Endothelial cell of umbilical vein (primary cell): ENCODE measurements around the gene OSBPL9. TPM values are rescaled to one million over a fixed set of nuclear protein-coding genes. Genes with fewer than 3 reads are reported as not detected.

Experiments
- BruUV-seq: library from RNA; stranded (reverse); fragments of 400-500 nt; replicated peaks from 2 replicates; lab custom pipeline; 2021; lab: Mats Ljungman, UMichigan
- CTCF ChIA-PET: fragments of 300-600, 350-600 bp; sonication (Branson Sonifier 250); formaldehyde crosslinking; loops from one replicate; lab custom pipeline; 2021; ENCODE audit warnings: antibody characterized with exemption, inconsistent platforms; lab: Charles Lee
- POLR2A ChIA-PET: fragments of 300-600, 350-600 bp; sonication (Branson Sonifier 250); formaldehyde crosslinking; loops from one replicate; lab custom pipeline; 2021; ENCODE audit warnings: antibody characterized with exemption, inconsistent platforms; lab: Charles Lee
- DNase-seq: peaks from one replicate; pipeline ENCODE4 v3.0.0-alpha.2; 2011; ENCODE audit warnings: low read depth, low spot score
- FAIRE-seq: peaks from 2 replicates; lab custom pipeline; 2011; peaks lifted over from hg19 to GRCh38; lab: Jason Lieb, UNC
- H2AFZ ChIP-seq: 2 replicates; pipeline ENCODE4 v1.6.0; 2012; ENCODE audit warnings: low read depth, low read length, control low read depth, inconsistent platforms
- H3K27ac ChIP-seq: 2 replicates; pipeline ENCODE4 v1.5.1; 2011; ENCODE audit warnings: low read depth, mild to moderate bottlenecking, control low read depth, low read length, moderate library complexity; ENCODE audit not compliant: insufficient read depth
- H3K27me3 ChIP-seq, 2 experiments: 2 replicates each; pipeline versions ENCODE4 v1.6.0 to v1.6.1; 2011; ENCODE audit warnings: low read length in 2 of 2, mixed read lengths in 1 of 2; ENCODE audit not compliant: control insufficient read depth in 2 of 2, insufficient read depth in 2 of 2
- H3K36me3 ChIP-seq, 2 experiments: 2 replicates in 1 of 2; 3 replicates in 1 of 2; pipeline ENCODE4 v1.5.1; 2011; ENCODE audit warnings: low read length in 2 of 2, mild to moderate bottlenecking in 1 of 2, moderate library complexity in 1 of 2; ENCODE audit not compliant: control insufficient read depth in 2 of 2, insufficient read depth in 2 of 2; ENCODE audit errors: extremely low read depth in 1 of 2
- H3K4me1 ChIP-seq: 3 replicates; pipeline ENCODE4 v1.5.1; 2011; ENCODE audit warnings: mild to moderate bottlenecking, low read length; ENCODE audit not compliant: control insufficient read depth, insufficient read depth; ENCODE audit errors: extremely low read depth
- H3K4me2 ChIP-seq: 2 replicates; pipeline ENCODE4 v1.6.1; 2011; ENCODE audit warnings: low read length, control low read depth, mixed read lengths; ENCODE audit not compliant: insufficient read depth
- H3K4me3 ChIP-seq, 3 experiments: fragments of 200-600 bp in 1 of 3; sonication (generic), shearing (Covaris generic) in 1 of 3; replicated peaks in 1 of 3; 2 replicates each; pipeline ENCODE4 v1.5.1; 2011 to 2016; ENCODE audit warnings: control low read depth in 3 of 3, low read length in 3 of 3, mild to moderate bottlenecking in 2 of 3, inconsistent platforms in 1 of 3, low read depth in 1 of 3, moderate library complexity in 1 of 3; ENCODE audit not compliant: insufficient read depth in 1 of 3
- H3K79me2 ChIP-seq: 2 replicates; pipeline ENCODE4 v1.6.0; 2012; ENCODE audit warnings: low read length, inconsistent platforms; ENCODE audit not compliant: control insufficient read depth, insufficient read depth
- H3K9ac ChIP-seq: replicated peaks from 2 replicates; pipeline ENCODE3; 2011; ENCODE audit warnings: low read length, control low read depth; ENCODE audit not compliant: insufficient read depth; ENCODE audit errors: extremely low read depth
- H3K9me1 ChIP-seq: replicated peaks from 3 replicates; pipeline ENCODE4 v1.6.0; 2011; ENCODE audit warnings: mild to moderate bottlenecking, low read length; ENCODE audit not compliant: control insufficient read depth, insufficient read depth; ENCODE audit errors: extremely low read depth
- H3K9me3 ChIP-seq: replicated peaks from 2 replicates; pipeline ENCODE4 v1.5.1; 2012; ENCODE audit warnings: low read length, inconsistent platforms; ENCODE audit not compliant: control insufficient read depth, insufficient read depth
- H4K20me1 ChIP-seq: replicated peaks from 2 replicates; pipeline ENCODE3; 2011; ENCODE audit warnings: mild to moderate bottlenecking, low read length; ENCODE audit not compliant: control insufficient read depth, insufficient read depth; ENCODE audit errors: extremely low read depth
- EZH2 ChIP-seq: IDR thresholded peaks from 2 replicates; pipeline ENCODE4 v1.6.1; 2012; ENCODE audit warnings: borderline replicate concordance, low read depth, mild to moderate bottlenecking, moderate library complexity, low read length, inconsistent platforms; ENCODE audit not compliant: severe bottlenecking
- FOS ChIP-seq: IDR thresholded peaks from 2 replicates; pipeline ENCODE4 v1.6.1; 2011; ENCODE audit warnings: mild to moderate bottlenecking, low read length, moderate library complexity, borderline replicate concordance; ENCODE audit not compliant: insufficient read depth
- GATA2 ChIP-seq: IDR thresholded peaks from 2 replicates; pipeline ENCODE4 v1.7.0; 2011; ENCODE audit warnings: low read depth, mild to moderate bottlenecking, moderate library complexity, mixed read lengths, low read length; ENCODE audit not compliant: insufficient read length, insufficient read depth
- JUN ChIP-seq: IDR thresholded peaks from 2 replicates; pipeline ENCODE4 v1.6.1; 2011; ENCODE audit warnings: borderline replicate concordance, low read depth; ENCODE audit not compliant: insufficient read length, insufficient read depth
- MYC ChIP-seq: IDR thresholded peaks from one replicate; pipeline ENCODE4 v1.6.1; 2011; ENCODE audit warnings: mild to moderate bottlenecking, low read depth, low read length
- POLR2A ChIP-seq: IDR thresholded peaks from 2 replicates; pipeline ENCODE4 v1.6.1; 2012; ENCODE audit warnings: low read depth, mild to moderate bottlenecking, control low read depth, low read length
- POLR2AphosphoS5 ChIP-seq: IDR thresholded peaks from 2 replicates; pipeline ENCODE4 v1.6.1; 2012; ENCODE audit warnings: low read depth, mild to moderate bottlenecking, control low read depth, low read length, moderate library complexity; ENCODE audit not compliant: insufficient read depth
- dilution Hi-C: fragments of 300-500 bp; cut with MboI; formaldehyde crosslinking; loops from one replicate; pipeline ENCODE4 v1.15.0; 2019; ENCODE audit warnings: low sequenced_read_pairs; ENCODE audit not compliant: extremely low pct_ligation_motif_present
- intact Hi-C: fragments of 100-400 bp; cut with micrococcal nuclease; formaldehyde crosslinking; loops from one replicate; pipeline ENCODE4 v1.10.0; 2022
- polyA plus RNA-seq, 4 experiments: library from polyadenylated mRNA; depleted of rRNA in 3 of 4; stranded (reverse) in 3 of 4; unstranded in 1 of 4; fragments of >200 nt; gene quantifications; 2 replicates each; pipeline versions ENCODE4 v1.2.1 to v1.2.3, GENCODE V29; 2011 to 2012; ENCODE audit warnings: missing spikeins in 1 of 4
- total RNA-seq: library from RNA; stranded (reverse); gene quantifications from 2 replicates; pipeline ENCODE4 v1.2.3, GENCODE V29; 2021
- TF ChIP-seq, protein P1 (sequence below): IDR thresholded peaks from 2 replicates; pipeline ENCODE4 v1.6.1; 2011; ENCODE audit not compliant: insufficient read depth, insufficient read length
- TF ChIP-seq, protein P2 (sequence below), 2 donors: IDR thresholded peaks; 1 replicate in 1 of 2; 2 replicates in 1 of 2; pipeline ENCODE4 v1.5.1; 2011; ENCODE audit warnings: low read length in 2 of 2, mild to moderate bottlenecking in 2 of 2, moderate library complexity in 2 of 2, control low read depth in 1 of 2, inconsistent platforms in 1 of 2, low read depth in 1 of 2; ENCODE audit not compliant: insufficient read depth in 1 of 2; ENCODE audit errors: extremely low read depth in 1 of 2

OSBPL9 gene
- total and polyA plus RNA-seq, 2 donors (not counting 3 experiments of a cell fraction or from before 2014, with no cell fraction given) = 46.2 to 80.3 TPM

GRCh38 chr1:51568231-51568935, 48.5 kb upstream of the OSBPL9 start:
- no peak for FAIRE-seq
- Histone ChIP-seq H3K9ac (no peak overlapping the region), H3K79me2 (no peaks in the 10 kb centered on the region), H2AFZ (no peak overlapping the region), H3K36me3 (no peaks in the 10 kb centered on the region), H3K9me3 (no peaks in the 10 kb centered on the region), H4K20me1 (no peaks in the 10 kb centered on the region), H3K4me3 (no peak overlapping the region), H3K4me1 (peaks cover 21% of the 10 kb centered on the region), H3K4me2 (no peak overlapping the region), H3K27me3 (no peaks in the 10 kb centered on the region), H3K27ac (peak overlapping the region; percentile 64), H3K9me1 (no peaks in the 10 kb centered on the region)
- TF ChIP-seq FOS (no peak), POLR2AphosphoS5 (no peak), POLR2A (no peak), MYC (no peak), EZH2 (no peak), GATA2 (no peak), JUN (no peak)
- TF ChIP-seq, protein P1, sequence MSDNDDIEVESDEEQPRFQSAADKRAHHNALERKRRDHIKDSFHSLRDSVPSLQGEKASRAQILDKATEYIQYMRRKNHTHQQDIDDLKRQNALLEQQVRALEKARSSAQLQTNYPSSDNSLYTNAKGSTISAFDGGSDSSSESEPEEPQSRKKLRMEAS = no peak
- TF ChIP-seq, protein P2, sequence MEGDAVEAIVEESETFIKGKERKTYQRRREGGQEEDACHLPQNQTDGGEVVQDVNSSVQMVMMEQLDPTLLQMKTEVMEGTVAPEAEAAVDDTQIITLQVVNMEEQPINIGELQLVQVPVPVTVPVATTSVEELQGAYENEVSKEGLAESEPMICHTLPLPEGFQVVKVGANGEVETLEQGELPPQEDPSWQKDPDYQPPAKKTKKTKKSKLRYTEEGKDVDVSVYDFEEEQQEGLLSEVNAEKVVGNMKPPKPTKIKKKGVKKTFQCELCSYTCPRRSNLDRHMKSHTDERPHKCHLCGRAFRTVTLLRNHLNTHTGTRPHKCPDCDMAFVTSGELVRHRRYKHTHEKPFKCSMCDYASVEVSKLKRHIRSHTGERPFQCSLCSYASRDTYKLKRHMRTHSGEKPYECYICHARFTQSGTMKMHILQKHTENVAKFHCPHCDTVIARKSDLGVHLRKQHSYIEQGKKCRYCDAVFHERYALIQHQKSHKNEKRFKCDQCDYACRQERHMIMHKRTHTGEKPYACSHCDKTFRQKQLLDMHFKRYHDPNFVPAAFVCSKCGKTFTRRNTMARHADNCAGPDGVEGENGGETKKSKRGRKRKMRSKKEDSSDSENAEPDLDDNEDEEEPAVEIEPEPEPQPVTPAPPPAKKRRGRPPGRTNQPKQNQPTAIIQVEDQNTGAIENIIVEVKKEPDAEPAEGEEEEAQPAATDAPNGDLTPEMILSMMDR (IDR thresholded peaks at IDR 0.05; ENCODE audit: extremely low read depth in 1 of 2, insufficient read depth in 1 of 2, low read depth in 1 of 2, low read length in 2 of 2) = no peak
- intact Hi-C loops = no loop called here
- ChIA-PET CTCF (interaction anchor here (1.1 to 1.6 kb wide), 9 partner anchors 33 to 207 kb away, joined by 3 to 24 read pairs (median 4); partner anchors contain the start of gene OSBPL9), POLR2A (no interaction called here)
- dilution Hi-C loops = no loop called here
- BruUV-seq = no TSS peak
- no peak for DNase-seq
